Spleen (tissue), 7 donors: ENCODE results near the gene RGL4.

Experiments
- CTCF ChIP-seq, 11 experiments: fragments of 200-600 bp in 7 of 11; fragments of 450-650 bp in 4 of 11; sonication (generic) in 4 of 11; IDR thresholded peaks in 8 of 11; conservative IDR thresholded peaks in 3 of 11; 1 replicate in 7 of 11; 2 replicates in 4 of 11; pipeline versions ENCODE4 v1.4.0 to v1.8.0; 2016 to 2021; ENCODE audit warnings: antibody characterized with exemption in 11 of 11, inconsistent platforms in 4 of 11, mild to moderate bottlenecking in 1 of 11
- POLR2A ChIP-seq, 3 donors: fragments of 450-650 bp; IDR thresholded peaks; one replicate each; pipeline ENCODE4 v1.5.1; 2017; ENCODE audit warnings: antibody characterized with exemption in 3 of 3, mild to moderate bottlenecking in 1 of 3
- POLR2AphosphoS5 ChIP-seq, 3 donors: sonication (generic); formaldehyde crosslinking; IDR thresholded peaks; one replicate each; pipeline ENCODE4 v1.5.1; 2017; ENCODE audit warnings: antibody characterized with exemption in 3 of 3
- donor health status: DM: no; HTN: no; CAD: no; lungs with moderate emphysema.
- donor health status: DM: no; HTN: no; CAD: no.
- donor health status: DM: no; HTN: no; CAD: no.

GRCh38 chr22:23708270-23708669 is 17.5 kb downstream of the RGL4 start:
- no peak for TF ChIP-seq CTCF (IDR thresholded peaks at IDR 0.05 in 8 of 11, conservative IDR thresholded peaks at IDR 0.05 in 3 of 11)
- TF ChIP-seq POLR2AphosphoS5 (IDR thresholded peaks at IDR 0.05) = no peak
- TF ChIP-seq POLR2A (IDR thresholded peaks at IDR 0.05) = no peak
